ENCODE results near the gene CEP112.
A peak's percentile ranks its signal among the peaks of the same experiment; 100 is the strongest.
"Not testable (repeated sequence)": the region's sequence is repeated elsewhere in the genome, so short reads cannot be mapped to it uniquely, and the experiment has no call there.

CEP112 gene

GRCh38 chr17:65809366-65809765 is 382.6 kb downstream of the CEP112 start:
- no peak for DNase-seq

- DNase-seq: not testable (repeated sequence)
These were observed 383.4 kb downstream of the CEP112 start for GRCh38 chr17:65808566-65808965.

GRCh38 chr17:65807361-65807760 is 384.6 kb downstream of the CEP112 start:
- DNase-seq: no peak

- DNase-seq: no peak
These were observed 390.4 kb downstream of the CEP112 start for GRCh38 chr17:65801513-65801912.

- no peak for DNase-seq
These were observed 391.3 kb downstream of the CEP112 start for GRCh38 chr17:65800655-65801054.

- DNase-seq: no peak
These were observed 392.1 kb downstream of the CEP112 start for GRCh38 chr17:65799869-65800268.

GRCh38 chr17:65799454-65799853 is 392.5 kb downstream of the CEP112 start:
- no peak for DNase-seq

GRCh38 chr17:65797809-65798208 is 394.1 kb downstream of the CEP112 start:
- DNase-seq: no peak

GRCh38 chr17:65797101-65797500 is 394.8 kb downstream of the CEP112 start:
- no peak for DNase-seq

- DNase-seq: peak; percentile 6
These were observed 397.4 kb downstream of the CEP112 start for GRCh38 chr17:65794572-65794971.

- DNase-seq: no peak
These were observed 401.7 kb downstream of the CEP112 start for GRCh38 chr17:65790241-65790640.

- no peak for DNase-seq
These were observed 404.4 kb downstream of the CEP112 start for GRCh38 chr17:65787503-65787902.

GRCh38 chr17:65786479-65786878 is 405.5 kb downstream of the CEP112 start:
- DNase-seq: no peak

- no peak for DNase-seq
These were observed 406.8 kb downstream of the CEP112 start for GRCh38 chr17:65785109-65785508.

GRCh38 chr17:65783845-65784334 is 408.0 kb downstream of the CEP112 start:
- DNase-seq: no peak

- DNase-seq: not testable (repeated sequence)
These were observed 409.7 kb downstream of the CEP112 start for GRCh38 chr17:65782104-65782706.

GRCh38 chr17:65780111-65780510 is 411.8 kb downstream of the CEP112 start:
- no peak for DNase-seq

GRCh38 chr17:65776890-65777289 is 415.0 kb downstream of the CEP112 start:
- no peak for DNase-seq

GRCh38 chr17:65774787-65775186 is 417.1 kb downstream of the CEP112 start:
- DNase-seq: no peak

- DNase-seq: no peak
These were observed 418.9 kb downstream of the CEP112 start for GRCh38 chr17:65772989-65773388.

- DNase-seq: no peak
These were observed 420.2 kb downstream of the CEP112 start for GRCh38 chr17:65771704-65772103.

- DNase-seq: no peak
These were observed 428.1 kb downstream of the CEP112 start for GRCh38 chr17:65763786-65764185.

- DNase-seq: no peak
These were observed 429.0 kb downstream of the CEP112 start for GRCh38 chr17:65762973-65763372.

GRCh38 chr17:65759532-65759931 is 432.4 kb downstream of the CEP112 start:
- no peak for DNase-seq

- no peak for DNase-seq
These were observed 435.2 kb downstream of the CEP112 start for GRCh38 chr17:65756760-65757159.

Measured in CD4-positive, alpha-beta T cell treated with Interleukin-4 for 4 hours (primary cell).